Stimulated activated effector memory CD8-positive, alpha-beta T cell treated with anti-CD3 and anti-CD28 coated beads, Interleukin-12 subunit alpha, Interleukin-12 subunit beta, amount 100 ng/mL, for 72 hours (primary cell): Measurements from ENCODE around the gene GMDS.

Source experiments
- ATAC-seq: fragments of 150-1000 bp; cut with Tn5 transposase; 2 replicates; pipeline ENCODE4 v1.10.0; 2021
- DNase-seq, 2 donors: peaks; one replicate each; pipeline ENCODE4 v3.0.0; 2021 to 2022; ENCODE audit warnings: low spot score in 2 of 2
- H3K27ac Mint-ChIP-seq: one replicate; pipeline ENCODE4 v1.8.0; 2022; ENCODE audit warnings: mild to moderate bottlenecking, mixed read lengths
- H3K36me3 Mint-ChIP-seq: one replicate; pipeline ENCODE4 v1.8.0; 2022; ENCODE audit warnings: mild to moderate bottlenecking, mixed read lengths
- H3K4me1 Mint-ChIP-seq: one replicate; pipeline ENCODE4 v1.8.0; 2022; ENCODE audit warnings: mixed read lengths
- H3K4me3 Mint-ChIP-seq: one replicate; pipeline ENCODE4 v1.8.0; 2022; ENCODE audit warnings: mild to moderate bottlenecking, mixed read lengths
- H3K9me3 Mint-ChIP-seq: one replicate; pipeline ENCODE4 v1.8.0; 2022; ENCODE audit warnings: mixed read lengths

GMDS gene

DNA sequence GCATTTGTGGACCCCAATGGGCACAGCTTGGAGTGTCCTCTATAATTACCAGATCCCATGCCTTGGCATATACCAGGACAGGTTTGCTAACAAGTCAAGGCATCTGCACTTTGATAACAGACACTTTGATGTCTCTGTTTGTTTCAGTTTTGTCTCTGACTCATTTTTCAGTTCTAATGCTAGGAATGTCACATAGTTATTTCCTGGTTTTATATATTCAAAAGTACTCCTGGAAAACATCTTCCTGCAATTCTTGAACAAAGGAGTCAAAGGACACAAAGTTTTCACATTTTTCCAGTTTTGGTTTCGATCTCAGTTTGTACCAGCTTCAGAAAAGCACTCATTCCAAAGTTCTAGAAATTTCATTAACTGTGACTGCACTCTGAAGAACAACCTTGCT, 447.6 kb downstream of the GMDS start:
- Mint-ChIP-seq H3K9me3 (no peaks in the 10 kb centered on the region), H3K36me3 (no peaks in the 10 kb centered on the region), H3K4me1 (no peaks in the 10 kb centered on the region), H3K4me3 (no peak overlapping the region), H3K27ac (no peak overlapping the region)
- DNase-seq: no peak
- ATAC-seq: no peak

DNA sequence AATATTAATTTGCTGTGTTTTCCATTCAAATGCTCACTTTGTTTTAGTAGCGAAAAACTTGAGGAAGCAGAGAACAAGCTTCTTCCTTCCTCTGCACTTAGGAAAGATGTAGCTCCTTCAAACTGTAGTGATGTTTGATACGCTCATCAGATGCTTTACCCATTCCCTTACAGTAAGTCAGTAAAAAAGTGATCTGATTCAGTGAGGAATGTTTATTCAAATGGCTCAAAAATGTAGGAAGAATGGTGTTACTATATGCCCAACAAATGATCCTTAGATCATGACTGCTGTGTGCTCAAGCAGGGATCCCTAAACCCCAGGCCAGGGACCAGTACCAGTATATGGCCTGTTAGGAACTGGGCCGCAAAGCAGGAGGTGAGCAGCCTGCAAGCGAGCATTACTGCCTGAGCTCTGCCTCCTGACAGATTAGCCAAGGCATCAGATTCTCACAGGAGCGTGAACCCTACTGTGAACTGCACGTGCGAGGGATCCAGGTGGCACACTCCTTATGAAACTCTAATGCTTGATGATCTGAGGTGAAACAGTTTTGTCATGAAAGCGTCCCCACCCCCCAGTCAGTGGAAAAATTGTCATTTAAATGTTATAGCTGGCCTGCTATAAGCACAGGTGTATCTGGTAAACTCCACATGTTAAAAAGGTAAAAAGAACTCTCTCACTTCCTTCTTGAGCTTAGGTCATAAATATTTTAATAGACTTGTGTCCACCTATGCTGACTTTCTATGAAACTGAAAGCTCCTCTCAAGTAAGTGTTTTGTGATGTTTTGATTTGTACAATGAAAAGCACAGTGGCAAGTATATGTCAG, 448.5 kb downstream of the GMDS start:
- no peak overlapping the region for H3K27ac Mint-ChIP-seq
- no peaks in the 10 kb centered on the region for H3K36me3 Mint-ChIP-seq
- ATAC-seq (no peak), DNase-seq (no peak)
- H3K4me3 Mint-ChIP-seq: no peak overlapping the region
- no peaks in the 10 kb centered on the region for H3K4me1 Mint-ChIP-seq
- no peaks in the 10 kb centered on the region for H3K9me3 Mint-ChIP-seq

DNA sequence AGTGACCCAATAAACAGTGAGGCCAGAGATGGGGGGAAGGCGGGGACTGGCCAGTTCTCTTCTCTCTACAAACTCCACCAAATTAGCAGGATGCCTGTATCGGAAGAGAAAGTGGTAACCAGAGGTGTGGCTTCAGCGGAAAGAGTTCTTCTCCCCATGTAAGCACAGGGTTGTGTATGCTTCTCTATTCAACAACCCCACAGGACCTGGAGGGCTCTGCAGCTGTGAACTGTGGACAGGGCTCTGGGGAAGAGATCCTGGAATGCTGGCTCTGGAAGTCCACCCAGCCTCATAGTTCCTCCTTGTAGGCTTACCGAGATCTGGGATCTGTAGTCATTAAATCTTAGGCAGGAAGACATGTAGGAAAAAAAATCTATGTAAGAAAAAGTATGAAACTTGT, 449.5 kb downstream of the GMDS start:
- ATAC-seq (no peak), DNase-seq (no peak)
- Mint-ChIP-seq H3K4me1 (no peaks in the 10 kb centered on the region), H3K27ac (no peak overlapping the region), H3K36me3 (no peaks in the 10 kb centered on the region), H3K9me3 (no peaks in the 10 kb centered on the region), H3K4me3 (no peak overlapping the region)

DNA sequence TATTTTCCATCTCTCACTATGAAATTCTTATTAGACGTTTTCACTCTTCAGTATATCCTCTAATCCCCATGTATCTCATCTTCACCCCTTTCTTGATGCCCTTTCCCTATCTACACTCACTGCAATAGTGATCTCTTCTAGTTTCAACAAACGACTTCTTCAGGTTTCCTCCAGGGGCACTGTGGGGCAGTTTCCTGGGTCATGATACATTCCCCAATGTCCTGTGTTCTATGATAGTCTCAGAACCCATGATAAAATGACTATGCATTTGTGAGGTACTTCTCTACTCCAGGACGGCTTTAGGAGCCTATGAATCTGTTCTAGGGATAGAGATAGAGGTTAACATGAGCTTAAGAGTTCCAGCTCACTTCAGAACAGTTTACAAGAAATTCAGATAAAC, 452.4 kb downstream of the GMDS start:
- Mint-ChIP-seq H3K36me3 (no peaks in the 10 kb centered on the region), H3K9me3 (no peaks in the 10 kb centered on the region), H3K4me1 (peaks cover 3% of the 10 kb centered on the region), H3K27ac (no peak overlapping the region), H3K4me3 (no peak overlapping the region)
- no peak for DNase-seq
- peak; percentile 74 for ATAC-seq

- no peak overlapping the region for H3K4me3 Mint-ChIP-seq
- peaks cover 6% of the 10 kb centered on the region for H3K36me3 Mint-ChIP-seq
- DNase-seq (no peak), ATAC-seq (no peak)
- no peak overlapping the region for H3K27ac Mint-ChIP-seq
- H3K9me3 Mint-ChIP-seq: no peaks in the 10 kb centered on the region
- peaks cover 20% of the 10 kb centered on the region for H3K4me1 Mint-ChIP-seq
Measured at GRCh38 chr6:1790684-1791083, 454.7 kb downstream of the GMDS start.

- Mint-ChIP-seq H3K4me3 (no peak overlapping the region), H3K9me3 (no peaks in the 10 kb centered on the region), H3K27ac (no peak overlapping the region), H3K4me1 (peaks cover 20% of the 10 kb centered on the region), H3K36me3 (peaks cover 6% of the 10 kb centered on the region)
- ATAC-seq (no peak), DNase-seq (no peak)
Measured at GRCh38 chr6:1789092-1789491, 456.3 kb downstream of the GMDS start.

DNA sequence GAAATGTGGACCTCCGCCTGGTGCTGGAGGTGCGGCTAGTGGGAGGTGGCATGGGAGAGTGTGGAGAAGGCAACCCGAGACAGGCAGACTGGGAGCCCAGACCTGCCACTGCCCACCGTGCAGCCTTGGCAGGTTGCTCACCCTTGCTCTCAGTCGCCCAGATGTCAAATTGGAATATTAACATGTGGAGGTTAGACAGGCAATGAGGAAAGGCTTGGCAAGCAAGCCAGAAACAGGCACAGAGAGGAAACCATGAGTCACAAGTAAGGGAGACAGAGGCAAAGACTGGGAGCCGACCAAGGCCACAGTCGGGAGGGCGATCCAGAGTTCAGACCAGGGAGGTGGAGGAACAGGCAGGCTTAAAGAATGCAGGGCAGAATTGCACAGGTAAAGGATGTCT, 457.5 kb downstream of the GMDS start:
- H3K4me3 Mint-ChIP-seq: no peak overlapping the region
- peaks cover 6% of the 10 kb centered on the region for H3K36me3 Mint-ChIP-seq
- no peak overlapping the region for H3K27ac Mint-ChIP-seq
- DNase-seq (no peak), ATAC-seq (no peak)
- no peaks in the 10 kb centered on the region for H3K9me3 Mint-ChIP-seq
- peaks cover 20% of the 10 kb centered on the region for H3K4me1 Mint-ChIP-seq

- DNase-seq (peak in 1 of 2 donors; percentile 66), ATAC-seq (peak; percentile 100)
- peaks cover 20% of the 10 kb centered on the region for H3K4me1 Mint-ChIP-seq
- H3K9me3 Mint-ChIP-seq: no peaks in the 10 kb centered on the region
- peak overlapping the region; percentile 6 for H3K4me3 Mint-ChIP-seq
- no peak overlapping the region for H3K27ac Mint-ChIP-seq
- peaks cover 6% of the 10 kb centered on the region for H3K36me3 Mint-ChIP-seq
Measured at GRCh38 chr6:1786455-1787453, 458.7 kb downstream of the GMDS start.

DNA sequence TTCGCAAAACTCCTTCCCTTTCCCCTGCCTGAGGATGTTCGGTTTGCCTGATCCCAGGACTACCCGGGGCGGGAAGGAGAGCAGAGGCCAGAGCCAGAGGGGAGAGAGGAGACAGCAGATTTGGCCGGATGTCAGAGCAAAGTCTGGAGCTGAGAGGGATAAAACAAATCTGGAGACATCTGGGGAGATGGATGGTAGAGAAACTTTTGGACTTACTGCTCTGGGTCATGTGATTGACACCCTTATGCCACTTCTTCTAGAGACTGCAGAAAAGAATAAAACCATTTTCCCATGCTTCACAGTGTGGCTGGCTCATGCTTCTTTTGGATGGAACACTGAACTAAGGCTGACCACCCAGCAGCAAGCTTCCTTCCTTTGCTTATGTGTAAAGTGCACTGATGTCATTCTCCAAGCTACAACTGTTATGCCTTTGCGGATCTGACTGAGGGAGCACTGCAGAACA, 461.0 kb downstream of the GMDS start:
- Mint-ChIP-seq H3K27ac (no peak overlapping the region), H3K9me3 (no peaks in the 10 kb centered on the region), H3K4me3 (no peak overlapping the region), H3K4me1 (peaks cover 20% of the 10 kb centered on the region), H3K36me3 (peaks cover 6% of the 10 kb centered on the region)
- DNase-seq (no peak), ATAC-seq (no peak)

GRCh38 chr6:1781817-1782184, 463.6 kb downstream of the GMDS start:
- no peak for DNase-seq
- Mint-ChIP-seq H3K27ac (no peak overlapping the region), H3K4me3 (no peak overlapping the region), H3K9me3 (no peaks in the 10 kb centered on the region), H3K36me3 (peaks cover 4% of the 10 kb centered on the region), H3K4me1 (peaks cover 8% of the 10 kb centered on the region)
- ATAC-seq: no peak

- no peak for DNase-seq
- H3K36me3 Mint-ChIP-seq: no peaks in the 10 kb centered on the region
- peaks cover 3% of the 10 kb centered on the region for H3K4me1 Mint-ChIP-seq
- H3K4me3 Mint-ChIP-seq: no peak overlapping the region
- H3K27ac Mint-ChIP-seq: no peak overlapping the region
- ATAC-seq: no peak
- H3K9me3 Mint-ChIP-seq: no peaks in the 10 kb centered on the region
Measured at GRCh38 chr6:1781152-1781816, 464.1 kb downstream of the GMDS start.

DNA sequence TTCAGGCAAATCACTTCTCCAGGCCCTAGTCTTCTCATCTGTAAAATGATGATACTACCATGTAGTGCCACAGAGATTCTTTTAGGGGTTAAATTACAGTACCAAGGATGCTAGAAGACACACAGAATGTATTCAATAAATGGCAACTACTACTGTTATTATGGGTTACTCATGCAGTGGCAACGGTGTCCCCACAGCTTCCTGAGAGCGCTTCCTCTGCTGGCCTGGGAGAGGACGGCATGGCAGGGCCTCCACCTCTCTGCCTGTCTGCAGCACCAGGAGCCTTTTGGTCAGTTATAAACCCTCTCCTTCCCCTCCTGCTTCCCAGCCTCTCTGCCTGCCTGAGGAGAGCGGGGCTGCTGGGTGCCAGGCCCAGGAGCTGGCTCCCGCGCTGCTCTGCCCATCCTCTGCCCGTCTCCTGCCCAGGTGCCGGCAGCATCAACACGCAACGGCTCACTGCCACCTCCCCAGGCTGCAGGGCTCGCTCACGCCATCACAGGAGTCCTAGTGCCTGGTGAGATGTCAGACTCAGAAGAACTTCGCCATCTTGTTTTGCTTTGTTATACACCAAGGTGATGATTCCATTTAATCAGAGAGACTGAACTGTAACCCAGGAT, 465.0 kb downstream of the GMDS start:
- Mint-ChIP-seq H3K4me1 (no peaks in the 10 kb centered on the region), H3K36me3 (no peaks in the 10 kb centered on the region), H3K27ac (no peak overlapping the region), H3K4me3 (no peak overlapping the region), H3K9me3 (no peaks in the 10 kb centered on the region)
- no peak for ATAC-seq
- DNase-seq: no peak

GRCh38 chr6:1778686-1779235, 466.6 kb downstream of the GMDS start:
- Mint-ChIP-seq H3K9me3 (no peaks in the 10 kb centered on the region), H3K4me3 (no peak overlapping the region), H3K4me1 (peaks cover 11% of the 10 kb centered on the region), H3K27ac (no peak overlapping the region), H3K36me3 (no peaks in the 10 kb centered on the region)
- no peak for DNase-seq
- ATAC-seq: no peak

- ATAC-seq (no peak), DNase-seq (no peak)
- Mint-ChIP-seq H3K27ac (no peak overlapping the region), H3K4me3 (no peak overlapping the region), H3K4me1 (peaks cover 11% of the 10 kb centered on the region), H3K36me3 (no peaks in the 10 kb centered on the region), H3K9me3 (no peaks in the 10 kb centered on the region)
Measured at GRCh38 chr6:1777921-1778685, 467.3 kb downstream of the GMDS start.
